IMR-90 (cell line): ENCODE results near the gene INTS2. TPM values are rescaled to one million over a fixed set of nuclear protein-coding genes. Genes with fewer than 3 reads are reported as not detected.
"Not testable (repeated sequence)": the region's sequence is repeated elsewhere in the genome, so short reads cannot be mapped to it uniquely, and the experiment has no call there.

ENCODE experiments used
- ATAC-seq: fragments of 200-7000 bp; cut with Tn5 transposase; 2 replicates; pipeline ENCODE4 v1.9.1; 2020; ENCODE audit warnings: low read depth, mild to moderate bottlenecking, moderate library complexity
- BruUV-seq: library from RNA; stranded (reverse); fragments of 400-500 nt; replicated peaks from 2 replicates; lab custom pipeline; 2021; lab: Mats Ljungman, UMichigan
- CTCF ChIA-PET: fragments of 300-600 bp; formaldehyde crosslinking; extraction: SDS; loops from one replicate; lab custom pipeline; 2021; ENCODE audit warnings: antibody characterized with exemption; lab: Yijun Ruan, JAX
- POLR2A ChIA-PET: fragments of 300-600 bp; sonication (Branson Sonifier 250); formaldehyde crosslinking; loops from one replicate; lab custom pipeline; 2022; ENCODE audit warnings: antibody characterized with exemption; ENCODE audit not compliant: unreplicated experiment; lab: Charles Lee
- DNase-seq: peaks from one replicate; pipeline ENCODE4 v3.0.0; 2013
- H2AFZ ChIP-seq: replicated peaks from 2 replicates; pipeline ENCODE3; 2013; ENCODE audit warnings: low read length, mild to moderate bottlenecking; ENCODE audit not compliant: poor library complexity
- H2AK5ac ChIP-seq: 2 replicates; pipeline ENCODE4 v1.6.1; 2013; ENCODE audit warnings: low read depth, low read length, inconsistent platforms
- H2AK9ac ChIP-seq: replicated peaks from 2 replicates; pipeline ENCODE3; 2013; ENCODE audit warnings: mild to moderate bottlenecking, low read depth, low read length, moderate library complexity; ENCODE audit not compliant: poor library complexity
- H2BK120ac ChIP-seq: 2 replicates; pipeline ENCODE4 v1.6.1; 2013; ENCODE audit warnings: low read depth, low read length, inconsistent platforms
- H2BK15ac ChIP-seq: 3 replicates; pipeline ENCODE4 v1.6.1; 2013; ENCODE audit warnings: low read depth, low read length, inconsistent platforms
- H2BK20ac ChIP-seq: 2 replicates; pipeline ENCODE4 v1.6.1; 2013; ENCODE audit warnings: low read depth, mild to moderate bottlenecking, inconsistent platforms, low read length, moderate library complexity
- H2BK5ac ChIP-seq: 2 replicates; pipeline ENCODE4 v1.6.1; 2013; ENCODE audit warnings: mild to moderate bottlenecking, low read depth, low read length, inconsistent platforms; ENCODE audit not compliant: poor library complexity, severe bottlenecking
- H3K14ac ChIP-seq: replicated peaks from 2 replicates; pipeline ENCODE4 v1.6.1; 2013; ENCODE audit warnings: low read depth, low read length, inconsistent platforms
- H3K18ac ChIP-seq: 2 replicates; pipeline ENCODE4 v1.6.1; 2013; ENCODE audit warnings: low read depth, low read length, control low read depth
- H3K23ac ChIP-seq: 2 replicates; pipeline ENCODE4 v1.6.1; 2013; ENCODE audit warnings: low read depth, low read length, inconsistent platforms
- H3K27ac ChIP-seq: 2 replicates; pipeline ENCODE4 v1.5.1; 2013; ENCODE audit warnings: mild to moderate bottlenecking, control low read depth, low read length; ENCODE audit not compliant: insufficient read depth
- H3K27me3 ChIP-seq: 2 replicates; pipeline ENCODE4 v1.6.1; 2013; ENCODE audit warnings: low read length; ENCODE audit not compliant: control insufficient read depth, insufficient read depth
- H3K36me3 ChIP-seq: 2 replicates; pipeline ENCODE4 v1.6.1; 2013; ENCODE audit warnings: low read length, mixed read lengths; ENCODE audit not compliant: control insufficient read depth, insufficient read depth
- H3K4ac ChIP-seq: 2 replicates; pipeline ENCODE4 v1.6.1; 2013; ENCODE audit warnings: low read depth, low read length, inconsistent platforms
- H3K4me1 ChIP-seq: 2 replicates; pipeline ENCODE4 v1.6.1; 2013; ENCODE audit warnings: low read length, mixed read lengths; ENCODE audit not compliant: control insufficient read depth, insufficient read depth
- H3K4me2 ChIP-seq: 2 replicates; pipeline ENCODE4 v1.6.1; 2013; ENCODE audit warnings: low read depth, mild to moderate bottlenecking, control low read depth, low read length, moderate library complexity
- H3K4me3 ChIP-seq: 2 replicates; pipeline ENCODE4 v1.5.1; 2013; ENCODE audit warnings: low read depth, mild to moderate bottlenecking, control low read depth, low read length, moderate library complexity; ENCODE audit not compliant: insufficient read depth
- H3K56ac ChIP-seq: 2 replicates; pipeline ENCODE4 v1.6.1; 2013; ENCODE audit warnings: low read length, inconsistent platforms; ENCODE audit not compliant: insufficient read depth; ENCODE audit errors: extremely low read depth
- H3K79me1 ChIP-seq, 2 experiments: 2 replicates each; pipeline ENCODE4 v1.6.1; 2013; ENCODE audit warnings: low read length in 2 of 2, inconsistent platforms in 1 of 2, low read depth in 1 of 2
- H3K9ac ChIP-seq: 2 replicates; pipeline ENCODE4 v1.6.1; 2013; ENCODE audit warnings: low read depth, low read length, control low read depth
- H3K9me1 ChIP-seq: 2 replicates; pipeline ENCODE4 v1.6.1; 2013; ENCODE audit warnings: low read length, inconsistent platforms; ENCODE audit not compliant: insufficient read depth
- H3K9me3 ChIP-seq: 2 replicates; pipeline ENCODE4 v1.6.1; 2013; ENCODE audit warnings: low read length; ENCODE audit not compliant: control insufficient read depth, insufficient read depth
- H4K20me1 ChIP-seq: 2 replicates; pipeline ENCODE4 v1.6.1; 2013; ENCODE audit warnings: low read length, inconsistent platforms; ENCODE audit not compliant: insufficient read depth
- H4K5ac ChIP-seq: 2 replicates; pipeline ENCODE4 v1.6.1; 2013; ENCODE audit warnings: mild to moderate bottlenecking, low read depth, low read length, control low read depth
- H4K8ac ChIP-seq, 2 experiments: 2 replicates each; pipeline ENCODE4 v1.6.1; 2013; ENCODE audit warnings: low read depth in 2 of 2, low read length in 2 of 2, control low read depth in 1 of 2, inconsistent platforms in 1 of 2
- H4K91ac ChIP-seq: 2 replicates; pipeline ENCODE4 v1.6.1; 2013; ENCODE audit warnings: low read depth, low read length, inconsistent platforms; ENCODE audit not compliant: insufficient read depth
- FOS ChIP-seq: fragments of 150-350 bp; IDR thresholded peaks from 2 replicates; pipeline ENCODE4 v1.6.1; 2016; ENCODE audit warnings: low read depth, low read length
- WGBS, 2 experiments: methylation state at CpG; one replicate each; pipeline versions ENCODE4 v1.1.5 to v1.1.7; 2013; ENCODE audit warnings: missing lambda C conversion rate in 2 of 2; ENCODE audit not compliant: insufficient read length in 1 of 2; ENCODE audit errors: extremely low coverage in 2 of 2; 5-methylcytosine and 5-hydroxymethylcytosine counted together
- dilution Hi-C: fragments of 300-500 bp; cut with HindIII; formaldehyde crosslinking; loops from one replicate; pipeline ENCODE4 v1.14.3; 2018; ENCODE audit warnings: low sequenced_read_pairs; ENCODE audit not compliant: unreplicated experiment
- in situ Hi-C: fragments of 300-500 bp; cut with MboI; formaldehyde crosslinking; loops from 3 replicates; pipeline ENCODE4 v1.14.3; 2019; ENCODE audit warnings: low sequenced_read_pairs, inconsistent platforms, mixed read lengths
- intact Hi-C: fragments of 100-400 bp; cut with micrococcal nuclease; formaldehyde crosslinking; loops from 2 replicates; pipeline ENCODE4 v1.10.0; 2022
- polyA plus RNA-seq, 3 experiments: library from polyadenylated mRNA; depleted of rRNA; stranded (reverse); fragments of >200 nt; gene quantifications; 2 replicates each; pipeline ENCODE4 v1.2.3, GENCODE V29; 2012; ENCODE audit warnings: low replicate concordance in 1 of 3
- total RNA-seq: library from RNA; depleted of rRNA; stranded (reverse); fragments of >200 nt; gene quantifications from 2 replicates; pipeline ENCODE4 v1.2.3, GENCODE V29; 2012

Gene INTS2
- total and polyA plus RNA-seq, 2 of the 4 experiments (the other 2 are of a cell fraction) = 4.0 to 17.4 TPM

DNA sequence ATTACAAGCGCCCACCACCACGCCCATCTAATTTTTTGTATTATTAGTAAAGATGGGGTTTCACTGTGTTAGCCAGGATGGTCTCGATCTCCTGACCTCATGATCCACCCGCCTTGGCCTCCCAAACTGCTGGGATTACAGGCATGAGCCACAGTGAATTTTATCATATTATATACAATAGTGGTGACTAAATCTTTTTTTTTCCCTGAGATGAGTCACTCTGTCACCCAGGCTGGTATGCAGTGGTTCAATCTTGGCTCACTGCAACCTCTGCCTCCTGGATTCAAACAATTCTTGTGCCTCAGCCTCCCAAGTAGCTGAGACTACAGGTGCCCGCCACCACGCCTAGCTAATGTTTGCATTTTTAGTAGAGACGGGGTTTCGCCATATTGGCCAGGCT, 41.9 kb downstream of the INTS2 start:
- H2AFZ ChIP-seq, H3K23ac ChIP-seq, H3K27me3 ChIP-seq, H4K91ac ChIP-seq, H2BK15ac ChIP-seq, H3K9me3 ChIP-seq, H2AK5ac ChIP-seq, H3K4me2 ChIP-seq, H3K14ac ChIP-seq, H3K4me1 ChIP-seq, H3K79me1 ChIP-seq, intact Hi-C loops, POLR2A ChIA-PET, H2AK9ac ChIP-seq, CTCF ChIA-PET, H3K27ac ChIP-seq, H4K8ac ChIP-seq, H3K9ac ChIP-seq, H3K9me1 ChIP-seq, BruUV-seq, H3K4ac ChIP-seq, H3K18ac ChIP-seq, H2BK120ac ChIP-seq, H3K4me3 ChIP-seq, H4K5ac ChIP-seq, H2BK5ac ChIP-seq, dilution Hi-C loops, in situ Hi-C loops, H3K56ac ChIP-seq, H4K20me1 ChIP-seq, H2BK20ac ChIP-seq: not testable (repeated sequence)
- 100% methylated on average over 3 of the region's 8 CpGs; no CpG with 5 or more reads in 1 of the 2 experiments for WGBS, 2 experiments
- H3K36me3 ChIP-seq = peaks cover 19% of the 10 kb centered on the region
- ATAC-seq (peak; percentile 65), DNase-seq (peak; percentile 60)
- TF ChIP-seq FOS = 0 out of 2 replicates have a peak, but pooled peaks have one; percentile 6
